ENCODE results near the gene ARNT2.

DNA sequence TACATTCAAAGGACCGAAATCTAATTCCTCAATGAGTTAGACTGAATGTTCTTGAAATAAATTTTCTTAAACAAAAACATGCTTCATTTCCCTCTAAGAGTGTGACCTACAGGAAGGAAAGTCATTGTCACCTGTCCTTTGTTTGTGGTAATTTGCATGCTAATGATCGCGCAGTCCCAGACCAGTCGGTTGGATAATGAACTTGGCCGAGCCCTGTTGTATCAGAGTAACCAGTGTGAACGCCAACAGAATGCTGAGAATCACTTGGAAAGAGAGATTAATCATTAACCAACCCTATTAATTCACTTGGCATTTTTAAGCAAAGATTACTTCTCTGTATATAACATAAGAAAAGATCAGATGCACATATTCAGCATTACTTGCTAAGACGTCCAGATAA is 8.1 kb upstream of the ARNT2 start:
- TF ChIP-seq TAF1 (IDR thresholded peaks at IDR 0.05; ENCODE audit: borderline replicate concordance, low read depth, low read length) (no peak), GATA2 (CRISPR knock-in tag; IDR thresholded peaks at IDR 0.05) (no peak)
- TF ChIP-seq, protein P1, sequence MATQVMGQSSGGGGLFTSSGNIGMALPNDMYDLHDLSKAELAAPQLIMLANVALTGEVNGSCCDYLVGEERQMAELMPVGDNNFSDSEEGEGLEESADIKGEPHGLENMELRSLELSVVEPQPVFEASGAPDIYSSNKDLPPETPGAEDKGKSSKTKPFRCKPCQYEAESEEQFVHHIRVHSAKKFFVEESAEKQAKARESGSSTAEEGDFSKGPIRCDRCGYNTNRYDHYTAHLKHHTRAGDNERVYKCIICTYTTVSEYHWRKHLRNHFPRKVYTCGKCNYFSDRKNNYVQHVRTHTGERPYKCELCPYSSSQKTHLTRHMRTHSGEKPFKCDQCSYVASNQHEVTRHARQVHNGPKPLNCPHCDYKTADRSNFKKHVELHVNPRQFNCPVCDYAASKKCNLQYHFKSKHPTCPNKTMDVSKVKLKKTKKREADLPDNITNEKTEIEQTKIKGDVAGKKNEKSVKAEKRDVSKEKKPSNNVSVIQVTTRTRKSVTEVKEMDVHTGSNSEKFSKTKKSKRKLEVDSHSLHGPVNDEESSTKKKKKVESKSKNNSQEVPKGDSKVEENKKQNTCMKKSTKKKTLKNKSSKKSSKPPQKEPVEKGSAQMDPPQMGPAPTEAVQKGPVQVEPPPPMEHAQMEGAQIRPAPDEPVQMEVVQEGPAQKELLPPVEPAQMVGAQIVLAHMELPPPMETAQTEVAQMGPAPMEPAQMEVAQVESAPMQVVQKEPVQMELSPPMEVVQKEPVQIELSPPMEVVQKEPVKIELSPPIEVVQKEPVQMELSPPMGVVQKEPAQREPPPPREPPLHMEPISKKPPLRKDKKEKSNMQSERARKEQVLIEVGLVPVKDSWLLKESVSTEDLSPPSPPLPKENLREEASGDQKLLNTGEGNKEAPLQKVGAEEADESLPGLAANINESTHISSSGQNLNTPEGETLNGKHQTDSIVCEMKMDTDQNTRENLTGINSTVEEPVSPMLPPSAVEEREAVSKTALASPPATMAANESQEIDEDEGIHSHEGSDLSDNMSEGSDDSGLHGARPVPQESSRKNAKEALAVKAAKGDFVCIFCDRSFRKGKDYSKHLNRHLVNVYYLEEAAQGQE (IDR thresholded peaks at IDR 0.05; ENCODE audit: low read depth, low read length): no peak
